ENCODE measurements around the gene SLC30A10.

GRCh38 chr1:219900201-219900600, 28.2 kb downstream of the SLC30A10 start:
- no peak for TF ChIP-seq EZH2phosphoT487 (IDR thresholded peaks at IDR 0.05; ENCODE audit: low read length)
- no peak for TF ChIP-seq CTCF (IDR thresholded peaks at IDR 0.05; ENCODE audit: low read length)
- TF ChIP-seq EZH2 (optimal IDR thresholded peaks at IDR 0.05; ENCODE audit: low read depth, low read length): no peak

Measured in MM.1S (cell line).